ENCODE measurements around the gene ANKRD55.
"Not testable (repeated sequence)": the region's sequence is repeated elsewhere in the genome, so short reads cannot be mapped to it uniquely, and the experiment has no call there.

ANKRD55 gene

GRCh38 chr5:56123531-56124243, 109.4 kb downstream of the ANKRD55 start:
- no peak overlapping the region for H3K4me3 ChIP-seq (ENCODE audit: low read depth, low read length)
- TF ChIP-seq CTCF (IDR thresholded peaks at IDR 0.05; ENCODE audit: borderline replicate concordance, insufficient read depth, low read depth, low read length), result no peak

GRCh38 chr5:56122360-56122985, 110.7 kb downstream of the ANKRD55 start:
- H3K4me3 ChIP-seq (ENCODE audit: low read depth, low read length), result not testable (repeated sequence)

- TF ChIP-seq CTCF (IDR thresholded peaks at IDR 0.05; ENCODE audit: borderline replicate concordance, insufficient read depth, low read depth, low read length), result no peak
- H3K4me3 ChIP-seq (ENCODE audit: low read depth, low read length), result no peak overlapping the region
These were observed 114.1 kb downstream of the ANKRD55 start for GRCh38 chr5:56119050-56119449.

- no peak overlapping the region for H3K4me3 ChIP-seq (ENCODE audit: low read depth, low read length)
- TF ChIP-seq CTCF (IDR thresholded peaks at IDR 0.05; ENCODE audit: borderline replicate concordance, insufficient read depth, low read depth, low read length), result no peak
These were observed 116.5 kb downstream of the ANKRD55 start for GRCh38 chr5:56116599-56117141.

- H3K4me3 ChIP-seq (ENCODE audit: low read depth, low read length), result no peak overlapping the region
- TF ChIP-seq CTCF (IDR thresholded peaks at IDR 0.05; ENCODE audit: borderline replicate concordance, insufficient read depth, low read depth, low read length), result no peak
These were observed 117.5 kb downstream of the ANKRD55 start for GRCh38 chr5:56115589-56115988.

- TF ChIP-seq CTCF (IDR thresholded peaks at IDR 0.05; ENCODE audit: borderline replicate concordance, insufficient read depth, low read depth, low read length), result no peak
- no peak overlapping the region for H3K4me3 ChIP-seq (ENCODE audit: low read depth, low read length)
These were observed 120.5 kb downstream of the ANKRD55 start for GRCh38 chr5:56112526-56113121.

GRCh38 chr5:56111404-56111781, 121.7 kb downstream of the ANKRD55 start:
- no peak for TF ChIP-seq CTCF (IDR thresholded peaks at IDR 0.05; ENCODE audit: borderline replicate concordance, insufficient read depth, low read depth, low read length)
- no peak overlapping the region for H3K4me3 ChIP-seq (ENCODE audit: low read depth, low read length)

All from GM12875 (cell line).